Neural progenitor cell (in vitro differentiated cells): ENCODE data around the gene ATAD3B. TPM values are rescaled to one million over a fixed set of nuclear protein-coding genes. Genes with fewer than 3 reads are reported as not detected.
"Not testable (repeated sequence)": the region's sequence is repeated elsewhere in the genome, so short reads cannot be mapped to it uniquely, and the experiment has no call there.

Experiments
- DNase-seq: peaks from one replicate; pipeline ENCODE4 v3.0.0-alpha.2; 2016; ENCODE audit warnings: low spot score
- H2AFZ ChIP-seq: fragments of 200-600 bp; sonication (generic); replicated peaks from 2 replicates; pipeline ENCODE4 v1.6.1; 2016; ENCODE audit warnings: antibody characterized with exemption
- H3F3A ChIP-seq: fragments of 200-600 bp; sonication (generic); 2 replicates; pipeline ENCODE4 v1.6.1; 2016; ENCODE audit warnings: antibody characterized with exemption, low read depth
- H3K27ac ChIP-seq: fragments of 200-600 bp; sonication (generic); 2 replicates; pipeline ENCODE4 v1.5.1; 2016; ENCODE audit warnings: mild to moderate bottlenecking
- H3K27me3 ChIP-seq: fragments of 200-600 bp; sonication (generic); 2 replicates; pipeline ENCODE4 v1.6.1; 2016; ENCODE audit warnings: mild to moderate bottlenecking, moderate library complexity
- H3K36me3 ChIP-seq: fragments of 200-600 bp; sonication (generic); 2 replicates; pipeline ENCODE4 v1.5.1; 2016
- H3K4me1 ChIP-seq: fragments of 200-600 bp; sonication (generic); 2 replicates; pipeline ENCODE4 v1.6.1; 2016; ENCODE audit warnings: mixed run types
- H3K4me2 ChIP-seq: fragments of 200-600 bp; sonication (generic); 2 replicates; pipeline ENCODE4 v1.6.1; 2016
- H3K4me3 ChIP-seq: fragments of 200-600 bp; sonication (generic); 2 replicates; pipeline ENCODE4 v1.5.1; 2016
- H3K79me2 ChIP-seq: fragments of 200-600 bp; sonication (generic); 2 replicates; pipeline ENCODE4 v1.6.1; 2016; ENCODE audit warnings: low read depth
- H3K9ac ChIP-seq: fragments of 200-600 bp; sonication (generic); 2 replicates; pipeline ENCODE4 v1.6.1; 2016
- H3K9me3 ChIP-seq: fragments of 200-600 bp; sonication (generic); 2 replicates; pipeline ENCODE4 v1.5.1; 2016; ENCODE audit warnings: low read depth
- H4K20me1 ChIP-seq: fragments of 200-600 bp; sonication (generic); 2 replicates; pipeline ENCODE4 v1.6.1; 2016; ENCODE audit warnings: low read depth
- H3K27ac Mint-ChIP-seq: 3 replicates; pipeline ENCODE4 v1.8.0; 2021; ENCODE audit warnings: mixed read lengths
- H3K27me3 Mint-ChIP-seq: 2 replicates; pipeline ENCODE4 v1.8.0; 2022; ENCODE audit warnings: low read depth, mild to moderate bottlenecking, inconsistent platforms, moderate library complexity, mixed read lengths; ENCODE audit not compliant: insufficient read depth
- H3K36me3 Mint-ChIP-seq: 3 replicates; pipeline ENCODE4 v1.8.0; 2021; ENCODE audit warnings: mixed read lengths
- H3K4me1 Mint-ChIP-seq: 3 replicates; pipeline ENCODE4 v1.8.0; 2021; ENCODE audit warnings: mixed read lengths
- H3K4me3 Mint-ChIP-seq: 3 replicates; pipeline ENCODE4 v1.8.0; 2021; ENCODE audit warnings: mild to moderate bottlenecking, moderate library complexity, mixed read lengths
- H3K9me3 Mint-ChIP-seq: 3 replicates; pipeline ENCODE4 v1.8.0; 2020; ENCODE audit warnings: mixed read lengths
- EZH2 ChIP-seq: fragments of 200-600 bp; sonication (generic); IDR thresholded peaks from 2 replicates; pipeline ENCODE4 v1.6.1; 2017; ENCODE audit warnings: antibody characterized with exemption, mild to moderate bottlenecking, moderate library complexity
- EZH2phosphoT487 ChIP-seq: fragments of 200-600 bp; sonication (generic); IDR thresholded peaks from 2 replicates; pipeline ENCODE4 v1.6.1; 2017; ENCODE audit warnings: antibody characterized with exemption
- total RNA-seq: library from RNA; depleted of rRNA; stranded (reverse); fragments of >200 nt; gene quantifications from 2 replicates; pipeline ENCODE4 v1.2.3, GENCODE V29; 2015; ENCODE audit warnings: low replicate concordance
- TF ChIP-seq, protein P1 (sequence below): fragments of 200-600 bp; sonication (generic); IDR thresholded peaks from 2 replicates; pipeline ENCODE4 v1.5.1; 2017; ENCODE audit warnings: antibody characterized with exemption, mild to moderate bottlenecking

Gene ATAD3B
- total RNA-seq, 1 donor from 2014 or later, result 9.3 TPM

DNA sequence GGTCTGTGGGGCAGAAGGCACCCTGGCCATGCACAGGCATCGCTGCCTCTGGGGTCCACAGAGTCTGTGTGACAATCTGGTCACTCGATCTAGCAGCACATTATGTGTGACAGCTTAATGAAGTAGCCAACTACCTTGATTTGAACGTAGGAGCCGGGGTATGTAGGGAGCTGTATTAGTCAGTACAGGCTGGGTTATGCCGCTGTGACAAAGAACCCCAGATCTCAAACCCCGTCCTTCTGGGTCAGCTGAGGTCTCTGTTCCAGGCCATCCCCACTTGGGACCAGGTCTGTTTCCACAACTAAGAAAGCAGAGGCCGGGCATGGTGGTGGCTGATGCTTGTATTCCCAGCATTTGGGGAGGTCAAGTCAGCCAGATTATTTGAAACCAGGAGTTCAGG is 8.3 kb upstream of the ATAD3B start:
- Histone ChIP-seq H3K36me3 (no peaks in the 10 kb centered on the region), H3K4me1 (no peaks in the 10 kb centered on the region), H3K27ac (no peak overlapping the region), H3K9me3 (no peaks in the 10 kb centered on the region), H3K27me3 (no peaks in the 10 kb centered on the region), H4K20me1 (no peaks in the 10 kb centered on the region), H3F3A (no peaks in the 10 kb centered on the region), H2AFZ (no peak overlapping the region), H3K79me2 (no peaks in the 10 kb centered on the region), H3K4me3 (no peak overlapping the region), H3K9ac (no peak overlapping the region), H3K4me2 (no peak overlapping the region)
- Mint-ChIP-seq H3K27me3 (peaks cover 13% of the 10 kb centered on the region), H3K4me3 (no peak overlapping the region), H3K9me3 (no peaks in the 10 kb centered on the region), H3K27ac (no peak overlapping the region), H3K4me1 (no peaks in the 10 kb centered on the region), H3K36me3 (no peaks in the 10 kb centered on the region)
- no peak for TF ChIP-seq EZH2phosphoT487
- TF ChIP-seq, protein P1, sequence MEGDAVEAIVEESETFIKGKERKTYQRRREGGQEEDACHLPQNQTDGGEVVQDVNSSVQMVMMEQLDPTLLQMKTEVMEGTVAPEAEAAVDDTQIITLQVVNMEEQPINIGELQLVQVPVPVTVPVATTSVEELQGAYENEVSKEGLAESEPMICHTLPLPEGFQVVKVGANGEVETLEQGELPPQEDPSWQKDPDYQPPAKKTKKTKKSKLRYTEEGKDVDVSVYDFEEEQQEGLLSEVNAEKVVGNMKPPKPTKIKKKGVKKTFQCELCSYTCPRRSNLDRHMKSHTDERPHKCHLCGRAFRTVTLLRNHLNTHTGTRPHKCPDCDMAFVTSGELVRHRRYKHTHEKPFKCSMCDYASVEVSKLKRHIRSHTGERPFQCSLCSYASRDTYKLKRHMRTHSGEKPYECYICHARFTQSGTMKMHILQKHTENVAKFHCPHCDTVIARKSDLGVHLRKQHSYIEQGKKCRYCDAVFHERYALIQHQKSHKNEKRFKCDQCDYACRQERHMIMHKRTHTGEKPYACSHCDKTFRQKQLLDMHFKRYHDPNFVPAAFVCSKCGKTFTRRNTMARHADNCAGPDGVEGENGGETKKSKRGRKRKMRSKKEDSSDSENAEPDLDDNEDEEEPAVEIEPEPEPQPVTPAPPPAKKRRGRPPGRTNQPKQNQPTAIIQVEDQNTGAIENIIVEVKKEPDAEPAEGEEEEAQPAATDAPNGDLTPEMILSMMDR, result no peak
- no peak for TF ChIP-seq EZH2
- no peak for DNase-seq

DNA sequence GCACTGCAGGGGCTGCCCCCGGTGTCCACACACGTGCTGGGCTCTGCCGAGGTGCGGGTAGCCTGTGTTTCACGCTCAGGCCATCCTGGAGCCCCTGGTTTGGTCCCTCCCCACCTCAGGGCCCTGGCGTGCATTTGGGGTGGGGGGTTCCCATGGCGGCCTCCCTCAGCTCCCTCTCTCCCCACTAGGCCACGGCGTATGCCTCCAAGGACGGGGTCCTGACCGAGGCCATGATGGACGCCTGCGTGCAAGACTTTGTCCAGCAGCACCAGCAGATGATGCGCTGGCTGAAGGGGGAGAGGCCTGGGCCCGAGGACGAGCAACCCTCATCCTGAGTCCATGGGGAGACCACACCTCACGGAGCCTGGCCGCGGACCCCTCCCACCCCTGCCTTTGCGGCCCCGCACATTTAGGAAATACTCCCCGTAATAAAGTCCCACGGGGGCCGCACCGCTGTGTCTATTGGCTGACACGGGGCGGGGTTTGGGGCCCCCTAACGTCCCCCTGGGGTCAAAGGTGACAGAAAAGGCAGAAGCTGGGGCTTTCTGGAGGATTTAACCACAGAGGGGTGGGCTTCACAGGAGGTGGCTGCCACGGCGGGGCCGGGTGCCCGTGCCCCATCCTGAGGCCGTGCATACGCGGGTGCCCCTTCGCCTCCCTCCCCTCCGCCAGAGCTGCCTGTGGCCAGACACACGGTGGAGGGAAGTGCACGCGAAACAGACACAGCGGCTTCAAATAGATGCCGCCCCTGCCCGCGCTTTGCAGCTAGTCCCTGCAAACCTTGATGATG is 3.2 kb upstream of the ATAD3B start:
- not testable (repeated sequence) for H3K4me3 Mint-ChIP-seq

DNA sequence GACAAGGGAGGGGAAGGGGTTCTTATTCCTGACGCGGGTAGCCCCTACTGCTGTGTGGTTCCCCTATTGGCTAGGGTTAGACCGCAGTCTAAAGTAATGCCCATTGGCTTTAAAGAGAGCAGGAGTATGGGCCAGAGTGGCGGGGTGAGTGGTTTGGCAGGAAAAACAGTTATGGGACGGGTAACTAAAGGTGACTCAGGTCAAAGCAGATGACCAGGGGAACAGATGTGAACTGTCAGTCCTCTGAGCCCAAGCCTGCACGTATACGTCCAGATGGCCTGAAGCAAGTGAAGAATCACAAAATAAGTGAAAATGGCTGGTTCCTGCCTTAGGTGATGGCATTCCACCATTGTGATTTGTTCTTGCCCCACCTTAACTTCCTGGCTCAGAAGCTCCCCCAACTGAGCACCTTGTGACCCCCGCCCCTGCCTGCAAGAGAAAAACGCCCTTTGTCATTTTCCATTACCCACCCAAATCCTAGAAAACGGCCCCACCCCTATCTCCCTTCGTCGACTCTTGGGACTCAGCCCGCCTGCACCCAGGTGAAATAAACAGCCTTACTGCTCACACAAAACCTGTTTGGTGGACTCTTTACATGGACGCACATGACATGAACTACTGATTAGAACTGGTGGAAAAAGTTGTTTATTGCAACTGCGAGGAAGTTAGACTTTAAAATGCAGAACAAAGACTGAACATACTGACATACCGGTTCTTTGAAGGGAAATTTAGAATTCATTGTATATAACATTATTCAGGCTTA is 758 bp upstream of the ATAD3B start:
- Mint-ChIP-seq H3K27me3 (peaks cover 3% of the 10 kb centered on the region), H3K27ac (peak overlapping the region; percentile 10), H3K36me3 (no peaks in the 10 kb centered on the region), H3K9me3 (no peaks in the 10 kb centered on the region), H3K4me3 (peak overlapping the region; percentile 94), H3K4me1 (peaks cover 18% of the 10 kb centered on the region)
- Histone ChIP-seq H3K27me3 (no peaks in the 10 kb centered on the region), H3K9ac (peak overlapping the region; percentile 49), H3K9me3 (no peaks in the 10 kb centered on the region), H3K4me3 (peak overlapping the region; percentile 94), H3K4me2 (peak overlapping the region; percentile 85), H3K27ac (peak overlapping the region; percentile 4), H2AFZ (peak overlapping the region; percentile 34), H3K36me3 (no peaks in the 10 kb centered on the region), H4K20me1 (peaks cover 19% of the 10 kb centered on the region), H3F3A (peaks cover 18% of the 10 kb centered on the region), H3K79me2 (peaks cover 38% of the 10 kb centered on the region), H3K4me1 (peaks cover 6% of the 10 kb centered on the region)
- peak; percentile 29 for DNase-seq
- TF ChIP-seq, protein P1, result no peak
- TF ChIP-seq EZH2phosphoT487, result no peak
- TF ChIP-seq EZH2, result no peak

More for the DNA sequence above, 3.2 kb upstream of the ATAD3B start:
- H3K79me2 ChIP-seq, result peaks cover 25% of the 10 kb centered on the region
- H3K9ac ChIP-seq, H2AFZ ChIP-seq, H3K36me3 Mint-ChIP-seq, H3K9me3 ChIP-seq, H3K27ac ChIP-seq, H3K4me2 ChIP-seq, H3K36me3 ChIP-seq, H3K27me3 ChIP-seq, H3K4me3 ChIP-seq, H3K4me1 ChIP-seq, DNase-seq, H3K9me3 Mint-ChIP-seq, H4K20me1 ChIP-seq, H3K27ac Mint-ChIP-seq: not testable (repeated sequence)
- H3K4me1 Mint-ChIP-seq, result peaks cover 18% of the 10 kb centered on the region
- peaks cover 18% of the 10 kb centered on the region for H3F3A ChIP-seq
- H3K27me3 Mint-ChIP-seq, result peaks cover 11% of the 10 kb centered on the region

DNA sequence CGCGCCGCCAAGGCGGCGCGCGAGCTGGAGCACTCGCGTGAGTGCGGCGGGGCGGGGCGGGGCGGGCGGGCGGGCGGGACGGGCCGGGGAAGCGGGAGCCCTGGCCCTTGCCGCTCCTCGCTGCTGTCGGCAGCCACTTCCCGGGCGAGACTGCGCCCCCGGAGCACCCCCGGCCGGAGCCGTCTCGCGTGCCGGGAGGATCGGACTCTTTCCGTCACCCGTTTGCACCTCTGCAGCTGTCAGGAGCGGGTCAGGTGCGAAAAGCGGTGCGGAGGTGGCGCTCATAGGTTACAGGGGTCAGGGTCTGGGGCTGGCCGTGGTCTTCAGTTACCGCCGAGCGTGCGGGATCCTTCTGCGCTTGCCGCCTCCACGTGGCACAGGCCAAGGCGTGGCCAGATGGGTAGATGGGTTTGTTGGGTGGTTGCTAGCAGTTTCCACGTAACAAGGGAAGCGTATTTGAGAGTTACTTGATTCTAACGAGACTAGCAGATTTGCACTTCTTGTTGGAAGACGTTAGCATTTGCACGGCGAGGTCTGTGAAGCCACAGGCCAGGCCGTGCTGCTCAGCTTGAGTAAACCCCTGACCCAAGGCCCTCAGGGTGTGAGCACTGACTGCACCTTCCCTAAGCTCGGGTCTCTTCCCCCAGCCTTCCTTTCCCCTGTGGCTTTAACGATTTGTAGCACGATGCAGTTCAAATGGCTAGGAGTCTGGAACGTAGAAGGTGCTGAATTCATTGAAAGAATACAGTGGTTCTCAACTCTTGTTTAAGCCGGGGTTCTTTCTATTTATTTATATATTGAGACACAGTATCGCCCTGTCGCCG is 700 bp downstream of the ATAD3B start:
- Histone ChIP-seq H3K79me2 (peaks cover 49% of the 10 kb centered on the region), H4K20me1 (peaks cover 19% of the 10 kb centered on the region), H3K4me2 (peak overlapping the region; percentile 95), H3K4me3 (peak overlapping the region; percentile 94), H3K9ac (peak overlapping the region; percentile 39), H3F3A (peaks cover 18% of the 10 kb centered on the region)
- H3K27me3 ChIP-seq, H3K9me3 ChIP-seq, H3K36me3 ChIP-seq, H3K9me3 Mint-ChIP-seq, DNase-seq, H3K4me1 ChIP-seq, H2AFZ ChIP-seq, H3K27me3 Mint-ChIP-seq, H3K27ac ChIP-seq, H3K36me3 Mint-ChIP-seq, H3K27ac Mint-ChIP-seq: not testable (repeated sequence)
- H3K4me3 Mint-ChIP-seq, result peak overlapping the region; percentile 86
- peaks cover 18% of the 10 kb centered on the region for H3K4me1 Mint-ChIP-seq

DNA sequence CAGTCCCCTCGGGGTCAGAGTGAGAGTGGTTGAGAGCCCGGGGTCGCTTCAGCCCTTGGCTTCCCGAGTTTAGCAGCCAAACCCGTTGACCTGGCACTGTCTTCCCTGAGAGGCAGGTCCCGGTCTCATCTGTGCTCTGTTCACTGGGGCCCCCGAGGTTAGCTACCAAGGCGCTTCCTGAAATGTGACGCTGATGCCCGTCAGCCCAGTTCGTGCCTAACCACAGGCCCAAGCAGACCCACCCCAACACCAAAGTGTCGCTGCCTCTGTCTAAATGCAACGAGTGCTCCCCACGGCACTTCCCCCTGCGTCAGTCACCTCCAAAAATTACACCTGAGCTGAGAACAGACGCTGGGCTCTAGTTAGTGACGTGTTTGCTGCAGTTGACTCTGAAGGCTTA is 4.4 kb downstream of the ATAD3B start:
- DNase-seq, H3K9me3 ChIP-seq, H3K27me3 ChIP-seq, H3F3A ChIP-seq, H3K4me1 ChIP-seq, H3K9ac ChIP-seq, H3K27ac ChIP-seq, H3K27ac Mint-ChIP-seq, H3K4me3 ChIP-seq, H3K27me3 Mint-ChIP-seq, H3K4me1 Mint-ChIP-seq, H3K36me3 ChIP-seq, H3K9me3 Mint-ChIP-seq, H3K4me3 Mint-ChIP-seq, H3K36me3 Mint-ChIP-seq, H2AFZ ChIP-seq, H3K4me2 ChIP-seq: not testable (repeated sequence)
- Histone ChIP-seq H3K79me2 (peaks cover 40% of the 10 kb centered on the region), H4K20me1 (peaks cover 19% of the 10 kb centered on the region)
